GM12878 (cell line): ENCODE measurements around the gene TAC3. TPM values are rescaled to one million over a fixed set of nuclear protein-coding genes. Genes with fewer than 3 reads are reported as not detected.
"Not testable (repeated sequence)": the region's sequence is repeated elsewhere in the genome, so short reads cannot be mapped to it uniquely, and the experiment has no call there.

Source experiments
- ATAC-seq: fragments of 200-7000 bp; cut with Tn5 transposase; 3 replicates; pipeline ENCODE4 v1.9.1; 2020; ENCODE audit warnings: mild to moderate bottlenecking, moderate library complexity
- BruUV-seq: library from RNA; stranded (reverse); fragments of 400-500 nt; replicated peaks from 2 replicates; lab custom pipeline; 2021; lab: Mats Ljungman, UMichigan
- CTCF ChIA-PET: fragments of 300-600 bp; sonication (Branson Sonifier 250); formaldehyde crosslinking; extraction: SDS; loops from one replicate; lab custom pipeline; 2021; ENCODE audit warnings: inconsistent platforms; lab: Yijun Ruan, JAX
- POLR2A ChIA-PET: fragments of 350-600 bp; formaldehyde crosslinking; extraction: SDS; loops from one replicate; lab custom pipeline; 2021; ENCODE audit warnings: inconsistent platforms; lab: Charles Lee
- RAD21 ChIA-PET: fragments of 300-600 bp; sonication (Branson Sonifier 250); formaldehyde crosslinking; loops from one replicate; lab custom pipeline; 2023; ENCODE audit warnings: antibody characterized with exemption; ENCODE audit not compliant: unreplicated experiment; lab: Charles Lee
- SMC1A ChIA-PET: fragments of 300-600 bp; sonication (Branson Sonifier 250); formaldehyde crosslinking; loops from one replicate; lab custom pipeline; 2023; ENCODE audit not compliant: unreplicated experiment, uncharacterized antibody; lab: Charles Lee
- DNase-seq: peaks from one replicate; pipeline ENCODE4 v3.0.0-alpha.2; 2011; ENCODE audit warnings: low read depth, low spot score
- FAIRE-seq: peaks from 3 replicates; lab custom pipeline; 2011; peaks lifted over from hg19 to GRCh38; lab: Jason Lieb, UNC
- H2AFZ ChIP-seq: 2 replicates; pipeline ENCODE4 v1.6.0; 2011; ENCODE audit warnings: low read depth, low read length, control low read depth; ENCODE audit not compliant: control insufficient read depth
- H3K27ac ChIP-seq: 2 replicates; pipeline ENCODE4 v1.5.1; 2011; ENCODE audit warnings: control low read depth; ENCODE audit not compliant: control insufficient read depth, insufficient read depth
- H3K27me3 ChIP-seq, 2 experiments: replicated peaks in 1 of 2; 2 replicates each; pipeline versions ENCODE4 v1.6.0 to v1.6.1; 2011; ENCODE audit warnings: low read length in 1 of 2; ENCODE audit not compliant: control insufficient read depth in 2 of 2, insufficient read depth in 2 of 2
- H3K36me3 ChIP-seq, 2 experiments: 2 replicates each; pipeline ENCODE4 v1.5.1; 2011; ENCODE audit warnings: low read length in 1 of 2; ENCODE audit not compliant: control insufficient read depth in 2 of 2, insufficient read depth in 2 of 2
- H3K4me1 ChIP-seq: 2 replicates; pipeline ENCODE4 v1.6.1; 2011; ENCODE audit warnings: mild to moderate bottlenecking, low read length, moderate library complexity, mixed read lengths; ENCODE audit not compliant: control insufficient read depth, insufficient read depth
- H3K4me2 ChIP-seq: 2 replicates; pipeline ENCODE4 v1.6.0; 2011; ENCODE audit warnings: control low read depth; ENCODE audit not compliant: control insufficient read depth, insufficient read depth
- H3K4me3 ChIP-seq: fragments of 200-600 bp; sonication (generic); 2 replicates; pipeline ENCODE4 v1.5.1; 2016
- H3K79me2 ChIP-seq: 2 replicates; pipeline ENCODE4 v1.6.0; 2011; ENCODE audit warnings: low read length; ENCODE audit not compliant: control insufficient read depth, insufficient read depth
- H3K9ac ChIP-seq: 2 replicates; pipeline ENCODE4 v1.8.0; 2011; ENCODE audit warnings: low read length, control low read depth, mixed read lengths; ENCODE audit not compliant: control insufficient read depth, insufficient read depth
- H3K9me3 ChIP-seq: replicated peaks from 3 replicates; pipeline ENCODE4 v1.5.1; 2011; ENCODE audit warnings: mild to moderate bottlenecking, low read length; ENCODE audit not compliant: control insufficient read depth, insufficient read depth
- H4K20me1 ChIP-seq: 2 replicates; pipeline ENCODE4 v1.6.0; 2011; ENCODE audit not compliant: control insufficient read depth, insufficient read depth
- BACH1 ChIP-seq: fragments of 450-650 bp; IDR thresholded peaks from 2 replicates; pipeline ENCODE4 v1.6.1; 2017; ENCODE audit warnings: mild to moderate bottlenecking, borderline replicate concordance
- BHLHE40 ChIP-seq, 2 experiments: fragments of 450-650 bp in 1 of 2; IDR thresholded peaks; 2 replicates each; pipeline ENCODE4 v1.6.1; 2011 to 2017; ENCODE audit warnings: low read depth in 2 of 2, borderline replicate concordance in 1 of 2, improper control_type of control experiment in 1 of 2, low read length in 1 of 2, mild to moderate bottlenecking in 1 of 2
- CTCF ChIP-seq, 3 experiments: IDR thresholded peaks in 2 of 3; conservative IDR thresholded peaks in 1 of 3; 2 replicates each; pipeline ENCODE4 v1.5.1; 2011; ENCODE audit warnings: low read depth in 3 of 3, low read length in 3 of 3, mild to moderate bottlenecking in 3 of 3, control low read depth in 2 of 3, moderate library complexity in 2 of 3, inconsistent platforms in 1 of 3, mixed read lengths in 1 of 3; ENCODE audit not compliant: control insufficient read depth in 2 of 3, insufficient read depth in 1 of 3; ENCODE audit errors: extremely low read depth in 1 of 3
- E4F1 ChIP-seq: fragments of 450-650 bp; IDR thresholded peaks from 2 replicates; pipeline ENCODE4 v1.6.1; 2018; ENCODE audit warnings: borderline replicate concordance, mild to moderate bottlenecking; ENCODE audit not compliant: partially characterized antibody
- SMARCA5 ChIP-seq: fragments of 450-650 bp; IDR thresholded peaks from 2 replicates; pipeline ENCODE4 v1.6.1; 2017; ENCODE audit warnings: mild to moderate bottlenecking
- WGBS: methylation state at CpG from one replicate; pipeline ENCODE4 v1.1.6; 2016; ENCODE audit warnings: low lambda C conversion rate; ENCODE audit not compliant: insufficient replicate concordance, insufficient coverage; ENCODE audit errors: missing lambda C conversion rate; 5-methylcytosine and 5-hydroxymethylcytosine counted together
- in situ Hi-C: fragments of 300-500 bp; cut with MboI; formaldehyde crosslinking; loops from 9 replicates; pipeline ENCODE4 v1.14.3; 2018; ENCODE audit warnings: mixed read lengths
- intact Hi-C: fragments of 100-400 bp; cut with micrococcal nuclease; formaldehyde crosslinking; loops from one replicate; pipeline ENCODE4 v1.14.2; 2022; ENCODE audit not compliant: unreplicated experiment
- polyA plus RNA-seq, 11 experiments: library from polyadenylated mRNA; depleted of rRNA in 4 of 11; unstranded in 6 of 11; stranded (reverse) in 5 of 11; fragments of >200 nt; fragmentation: Nextera tagmentation in 4 of 11; fragmentation: Illumina TruSeq in 1 of 11; extraction: Ambion mirVana in 4 of 11; extraction: Trizol in 1 of 11; gene quantifications; 1 replicate in 1 of 11; 2 replicates in 10 of 11; pipeline versions ENCODE4 v1.2.1 to v1.2.3, GENCODE V29; 2011 to 2016; ENCODE audit warnings: inconsistent platforms in 2 of 11, missing spikeins in 2 of 11, low read depth in 1 of 11
- total RNA-seq, 4 experiments: library from RNA; depleted of rRNA in 3 of 4; stranded (reverse); fragments of >200 nt in 3 of 4; fragmentation: Illumina TruSeq in 1 of 4; extraction: Trizol in 1 of 4; gene quantifications; 2 replicates each; pipeline versions ENCODE4 v1.2.1 to v1.2.3, GENCODE V29; 2013 to 2021
- TF ChIP-seq, protein P1 (sequence below): IDR thresholded peaks from 2 replicates; pipeline ENCODE4 v1.6.1; 2011; ENCODE audit warnings: borderline replicate concordance, low read depth, mild to moderate bottlenecking, moderate library complexity, mixed read lengths, low read length; ENCODE audit not compliant: insufficient read depth; ENCODE audit errors: extremely low read length

Gene TAC3
- total and polyA plus RNA-seq, 10 of the 15 experiments (the other 5 are each of a cell fraction or from before 2014, with no cell fraction given), result 0.11 to 0.18 (median 0.13) TPM; not detected in 7

DNA sequence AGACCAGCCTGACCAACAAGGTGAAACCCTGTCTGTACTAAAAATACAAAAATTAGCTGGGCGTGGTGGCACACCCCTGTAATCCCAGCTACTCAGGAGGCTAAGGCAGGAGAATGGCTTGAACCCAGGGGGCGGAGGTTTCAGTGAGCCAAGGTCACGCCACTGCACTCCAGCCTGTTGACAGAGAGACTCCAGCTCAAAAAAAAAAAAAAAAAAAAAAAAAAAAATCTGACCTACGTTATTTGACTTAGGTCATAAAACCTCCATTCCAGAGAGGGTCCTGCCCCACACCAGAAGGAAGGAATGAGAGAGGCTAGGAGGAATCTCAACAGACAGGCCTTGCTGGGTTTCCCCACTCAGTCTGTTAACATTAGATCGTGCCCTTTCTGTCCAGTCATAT lies 2.0 kb upstream of the TAC3 start:
- in situ Hi-C loops, H4K20me1 ChIP-seq, H3K4me1 ChIP-seq, H3K79me2 ChIP-seq, H3K4me2 ChIP-seq, H2AFZ ChIP-seq, H3K27ac ChIP-seq, H3K27me3 ChIP-seq, BruUV-seq, intact Hi-C loops, H3K9me3 ChIP-seq, FAIRE-seq, ATAC-seq, DNase-seq, H3K36me3 ChIP-seq, H3K9ac ChIP-seq, H3K4me3 ChIP-seq: not testable (repeated sequence)
- WGBS, result 64% methylated on average over 4 of the region's 5 CpGs
- ChIA-PET RAD21 (interaction anchor here (0.9 to 2.6 kb wide), 3 partner anchors 10 to 93 kb away, joined by 3 to 9 read pairs (median 6); partner anchors contain the start of gene STAT6), CTCF (interaction anchor here (0.5 to 3.5 kb wide), 11 partner anchors 9 to 106 kb away, joined by 3 to 13 read pairs (median 6); partner anchors contain the start of genes STAT6 and ZBTB39), POLR2A (interaction anchor here (1.4 kb wide), 1 partner anchor 9 kb away, joined by 5 read pairs; no protein-coding TSS in a partner anchor), SMC1A (interaction anchor here (1.2 to 4.4 kb wide), 6 partner anchors 10 to 211 kb away, joined by 3 to 19 read pairs (median 4); partner anchors contain the start of genes SHMT2 and STAT6)

DNA sequence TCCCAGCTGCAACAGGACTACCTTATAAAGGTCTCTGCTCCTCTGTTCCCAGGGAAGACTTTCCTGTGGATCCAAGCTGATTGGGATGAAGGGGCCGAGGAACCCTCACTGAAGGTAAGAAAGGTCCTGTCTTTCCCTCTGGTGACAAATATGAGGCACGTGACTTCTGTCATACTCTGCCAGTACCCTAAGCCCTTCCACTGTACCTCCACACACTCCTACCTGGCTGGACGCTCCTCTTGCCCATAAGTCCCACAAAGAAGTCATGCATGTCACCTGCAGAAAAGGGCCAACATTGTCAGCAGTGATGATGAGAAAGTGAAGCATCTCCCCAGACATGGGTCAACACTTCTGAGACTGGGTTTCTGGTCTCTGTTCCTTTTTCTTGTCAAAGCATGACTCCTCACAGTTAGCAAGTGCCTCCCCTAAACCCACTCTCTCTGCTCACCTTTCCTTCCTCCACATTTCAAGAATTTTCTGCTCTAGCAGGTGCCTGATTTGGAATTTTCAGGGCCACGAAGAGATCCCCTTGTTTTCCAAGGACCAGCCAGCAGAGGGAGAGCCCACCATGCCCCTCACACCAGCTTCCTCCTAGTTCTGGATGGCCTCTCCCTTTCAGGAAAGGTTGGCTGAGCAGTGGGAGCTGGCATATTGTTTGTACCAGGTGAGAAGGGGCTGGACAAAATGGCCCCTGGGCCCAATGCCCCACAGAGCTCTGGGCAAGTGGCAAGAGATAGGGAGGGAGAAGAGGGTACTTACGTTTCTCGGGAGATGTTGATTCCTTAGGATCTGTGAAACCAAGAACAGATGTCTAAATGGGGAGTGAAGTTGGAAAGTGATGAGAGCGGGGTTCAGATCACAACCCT lies 3.5 kb downstream of the TAC3 start:
- Histone ChIP-seq H3K79me2 (no peaks in the 10 kb centered on the region), H3K4me2 (peak overlapping the region; percentile 9), H3K36me3 (no peaks in the 10 kb centered on the region), H3K4me3 (no peak overlapping the region), H3K4me1 (peaks cover 24% of the 10 kb centered on the region), H3K9me3 (no peaks in the 10 kb centered on the region), H3K27me3 (no peaks in the 10 kb centered on the region), H4K20me1 (no peaks in the 10 kb centered on the region), H2AFZ (no peak overlapping the region), H3K27ac (no peak overlapping the region), H3K9ac (no peak overlapping the region)
- ChIA-PET SMC1A (interaction anchor here (0.6 to 5.5 kb wide), 5 partner anchors 20 to 99 kb away, joined by 3 to 37 read pairs (median 5); no protein-coding TSS in a partner anchor), CTCF (interaction anchor here (0.6 to 9.5 kb wide), 8 partner anchors 11 to 250 kb away, joined by 3 to 117 read pairs (median 3); partner anchors contain the start of genes HSD17B6 and STAT6), POLR2A (interaction anchor here (1.6 kb wide), 1 partner anchor 81 kb away, joined by 4 read pairs; no protein-coding TSS in a partner anchor), RAD21 (interaction anchor here (0.6 to 1.5 kb wide), 2 partner anchors 52 to 99 kb away, joined by 4 to 5 read pairs; partner anchors contain the start of gene STAT6)
- peak; percentile 78 for FAIRE-seq
- 49% methylated on average over 7 of the region's 7 CpGs for WGBS
- intact Hi-C loops, result no loop called here
- in situ Hi-C loops, result no loop called here
- ATAC-seq, result peak; percentile 87
- BruUV-seq, result no TSS peak
- peak; percentile 32 for DNase-seq
- TF ChIP-seq E4F1 (no peak), BHLHE40 (IDR thresholded peaks at IDR 0.05; ENCODE audit: borderline replicate concordance in 1 of 2, low read depth in 2 of 2, low read length in 1 of 2) (peak in 1 of 2 experiments; percentile 66; a peak in 2 of 4 replicates), BACH1 (no peak), CTCF (IDR thresholded peaks at IDR 0.05 in 2 of 3, conservative IDR thresholded peaks at IDR 0.05 in 1 of 3; ENCODE audit: control insufficient read depth in 2 of 3, extremely low read depth in 1 of 3, insufficient read depth in 1 of 3, low read depth in 3 of 3, low read length in 3 of 3) (0 out of 6 replicates have a peak, but pooled peaks of 1 of the 3 experiments have one; percentile 5), SMARCA5 (peak; percentile 82; the same call in 1 of the 2 replicates)
- TF ChIP-seq, protein P1, sequence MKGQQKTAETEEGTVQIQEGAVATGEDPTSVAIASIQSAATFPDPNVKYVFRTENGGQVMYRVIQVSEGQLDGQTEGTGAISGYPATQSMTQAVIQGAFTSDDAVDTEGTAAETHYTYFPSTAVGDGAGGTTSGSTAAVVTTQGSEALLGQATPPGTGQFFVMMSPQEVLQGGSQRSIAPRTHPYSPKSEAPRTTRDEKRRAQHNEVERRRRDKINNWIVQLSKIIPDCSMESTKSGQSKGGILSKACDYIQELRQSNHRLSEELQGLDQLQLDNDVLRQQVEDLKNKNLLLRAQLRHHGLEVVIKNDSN, result peak; percentile 54
